C4-2B (cell line): ENCODE results near the gene RNF166.

Experiments used
- H3K27ac ChIP-seq: fragments of 450-650 bp; 2 replicates; pipeline ENCODE4 v1.5.1; 2017
- CTCF ChIP-seq: fragments of 450-650 bp; conservative IDR thresholded peaks from 2 replicates; pipeline ENCODE4 v1.5.1; 2017; ENCODE audit warnings: mild to moderate bottlenecking
- ZFX ChIP-seq: fragments of 450-650 bp; IDR thresholded peaks from 2 replicates; pipeline ENCODE4 v1.6.1; 2017

The RNF166 gene

DNA sequence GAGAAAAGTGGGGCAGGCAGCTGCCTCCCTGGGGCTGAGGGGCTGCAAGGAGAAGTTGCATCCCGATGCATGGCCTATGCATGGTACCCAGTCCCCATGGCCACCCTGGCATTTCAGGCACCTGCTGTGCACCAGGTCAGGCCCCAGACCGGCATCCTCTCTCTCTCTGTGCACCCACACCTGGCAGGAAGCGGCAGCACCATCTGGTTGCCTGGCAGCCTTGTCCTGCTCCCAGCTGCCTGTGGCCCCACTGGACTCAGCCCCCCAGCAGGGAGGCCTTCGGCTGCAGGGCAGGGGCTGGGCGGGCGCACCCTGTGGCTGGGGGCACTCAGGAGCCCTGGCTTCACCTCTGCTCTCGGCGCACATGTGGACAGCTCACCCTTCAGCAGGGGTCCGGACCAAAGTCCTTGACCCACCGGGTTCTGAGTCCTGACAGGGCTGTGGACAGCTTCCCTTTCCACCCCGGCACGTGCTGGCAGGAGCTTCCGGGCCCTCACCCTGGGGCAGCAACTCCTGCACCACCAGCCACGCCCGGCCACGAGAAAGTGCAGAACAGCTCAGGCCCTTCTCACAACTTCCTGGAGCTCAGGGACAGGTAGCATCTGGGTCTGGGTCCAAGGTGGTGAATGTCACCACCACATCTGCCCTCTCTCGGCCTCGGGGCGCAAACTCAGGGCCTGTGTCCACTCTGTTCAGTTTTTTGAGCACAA is 36.8 kb upstream of the RNF166 start:
- peak overlapping the region; percentile 24; the same call in 1 of the 2 replicates for H3K27ac ChIP-seq
- no peak for TF ChIP-seq ZFX
- TF ChIP-seq CTCF = no peak

DNA sequence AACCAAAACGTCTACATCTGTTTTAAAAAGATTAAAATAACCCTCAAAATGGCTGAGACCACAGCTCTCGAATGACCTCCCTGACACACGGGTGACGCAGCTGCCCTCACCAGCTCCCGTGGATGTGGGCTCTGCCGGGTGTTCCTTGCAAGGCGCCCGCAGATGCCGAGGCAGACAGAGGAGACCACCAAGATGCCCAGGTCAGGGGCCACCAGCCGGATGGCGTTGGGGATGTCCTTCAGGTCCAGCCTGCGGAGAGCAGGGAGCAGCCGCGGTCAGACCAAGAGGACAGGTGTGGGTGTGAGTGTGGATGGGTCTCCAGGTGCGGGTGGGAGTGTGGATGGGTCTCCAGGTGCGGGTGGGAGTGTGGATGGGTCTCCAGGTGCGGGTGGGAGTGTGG is 35.2 kb upstream of the RNF166 start:
- TF ChIP-seq CTCF (no peak), ZFX (no peak)
- 0 out of 2 replicates have a peak overlapping the region, but pooled peaks have one; percentile 74 for H3K27ac ChIP-seq

- peak overlapping the region; percentile 74; the same call in 1 of the 2 replicates for H3K27ac ChIP-seq
- TF ChIP-seq ZFX = no peak
- TF ChIP-seq CTCF = no peak
Measured at GRCh38 chr16:88740727-88741055, 34.5 kb upstream of the RNF166 start.

DNA sequence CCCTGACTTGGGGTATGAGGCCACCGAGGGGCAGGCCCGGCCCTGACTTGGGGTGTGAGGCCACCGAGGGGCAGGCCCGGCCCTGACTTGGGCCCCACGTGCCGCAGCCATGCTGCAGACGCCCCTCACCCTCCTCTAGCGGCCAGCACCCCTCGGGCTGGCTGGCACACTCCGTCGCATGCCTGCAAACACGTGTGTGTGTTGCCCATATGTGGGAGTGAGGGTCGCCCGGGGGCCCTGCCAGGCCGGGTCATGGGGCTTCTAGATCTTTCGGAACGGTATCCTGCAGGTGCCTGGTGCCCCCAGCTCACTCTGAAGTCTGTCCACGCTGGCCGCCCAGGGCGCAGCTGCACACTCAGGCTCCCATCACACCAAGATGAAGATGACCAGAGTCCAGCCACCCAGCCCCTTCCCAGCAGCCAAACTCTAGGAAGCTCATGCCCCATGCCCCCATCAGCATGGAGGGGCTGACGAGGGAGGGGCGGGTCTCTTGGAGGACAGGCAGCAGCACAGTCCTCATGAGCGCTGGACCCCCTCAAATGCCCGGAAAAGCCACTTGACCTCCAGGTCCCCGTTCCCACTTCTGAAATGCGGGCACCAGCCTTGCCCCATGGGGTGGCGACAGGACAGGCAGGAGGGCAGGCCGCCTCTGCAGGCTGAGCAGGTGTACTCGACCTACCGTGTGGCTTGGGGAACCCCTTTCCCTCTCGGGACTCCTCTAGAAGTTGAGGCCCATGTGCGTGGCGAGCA is 33.9 kb upstream of the RNF166 start:
- no peak for TF ChIP-seq ZFX
- no peak for TF ChIP-seq CTCF
- H3K27ac ChIP-seq = peak overlapping the region; percentile 74

- TF ChIP-seq ZFX (no peak), CTCF (no peak)
- H3K27ac ChIP-seq = peak overlapping the region; percentile 74
Measured at GRCh38 chr16:88739139-88739976, 33.1 kb upstream of the RNF166 start.

DNA sequence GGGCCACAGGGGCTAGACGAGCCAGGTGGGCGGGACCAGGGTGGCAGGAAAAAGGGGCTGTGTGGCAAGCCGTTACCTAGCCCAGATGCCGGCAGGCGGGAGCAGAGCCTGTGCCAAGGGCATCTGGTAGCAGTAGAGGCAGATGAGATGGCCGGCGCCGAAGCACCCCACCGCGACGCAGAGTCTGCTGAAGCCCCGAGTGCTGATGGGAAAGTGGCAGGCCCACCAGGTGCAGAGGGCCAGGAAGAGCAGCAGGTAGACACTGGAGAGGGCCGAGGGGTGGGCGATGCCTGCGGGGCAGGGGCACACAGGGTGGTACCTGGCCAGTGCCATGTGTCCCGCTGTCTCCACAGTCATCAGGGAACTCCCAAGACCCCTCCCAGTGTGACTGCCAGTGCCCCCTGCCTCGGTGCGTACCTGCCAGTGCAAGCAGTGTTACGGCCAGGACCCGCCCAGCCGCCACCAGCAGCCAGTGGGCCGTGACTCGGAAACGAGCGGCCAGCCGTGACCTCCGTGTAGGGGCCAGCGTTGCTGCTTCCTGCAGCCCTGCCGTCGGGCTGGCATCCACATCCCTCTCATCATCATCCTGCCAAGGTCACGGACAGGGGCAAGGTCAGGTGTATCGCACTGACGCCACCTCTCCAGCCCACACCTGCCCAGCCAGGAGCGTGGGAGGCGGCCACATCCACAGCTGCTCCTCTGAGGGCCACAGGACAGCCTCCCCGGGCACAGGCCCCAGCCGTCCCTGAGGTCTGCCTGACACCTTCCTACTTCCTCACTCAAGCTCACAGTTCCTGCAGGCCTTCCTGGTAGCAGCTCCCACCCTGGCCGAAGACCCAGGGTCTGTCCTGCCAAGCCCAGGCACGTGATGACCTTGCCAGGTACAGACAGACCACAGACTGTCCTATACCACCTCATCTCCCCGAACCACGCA is 32.2 kb upstream of the RNF166 start:
- no peak for TF ChIP-seq CTCF
- 0 out of 2 replicates have a peak, but pooled peaks have one; percentile 15 for TF ChIP-seq ZFX
- peak overlapping the region; percentile 74 for H3K27ac ChIP-seq
